Measurements from ENCODE around the gene FXN.

FXN gene

DNA sequence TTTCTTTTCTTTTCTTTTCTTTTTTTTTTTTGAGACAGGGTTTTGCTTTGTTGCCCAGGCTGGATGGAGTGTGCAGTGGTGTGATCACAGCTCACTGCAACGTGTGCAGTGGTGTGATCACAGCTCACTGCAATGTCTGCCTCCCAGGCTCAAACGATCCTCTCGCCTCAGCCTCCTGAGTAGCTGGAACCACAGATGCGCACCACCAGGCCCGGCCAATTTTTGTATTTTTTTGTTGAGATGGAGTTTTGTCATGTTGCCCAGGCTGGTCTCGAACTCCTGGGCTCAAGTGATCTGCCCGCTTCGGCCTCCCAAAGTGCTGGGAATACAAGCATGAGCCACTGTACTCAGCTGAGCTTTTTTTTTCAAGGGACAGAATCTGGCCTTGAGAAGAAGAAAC is 101.8 kb downstream of the FXN start:
- DNase-seq: no peak

DNA sequence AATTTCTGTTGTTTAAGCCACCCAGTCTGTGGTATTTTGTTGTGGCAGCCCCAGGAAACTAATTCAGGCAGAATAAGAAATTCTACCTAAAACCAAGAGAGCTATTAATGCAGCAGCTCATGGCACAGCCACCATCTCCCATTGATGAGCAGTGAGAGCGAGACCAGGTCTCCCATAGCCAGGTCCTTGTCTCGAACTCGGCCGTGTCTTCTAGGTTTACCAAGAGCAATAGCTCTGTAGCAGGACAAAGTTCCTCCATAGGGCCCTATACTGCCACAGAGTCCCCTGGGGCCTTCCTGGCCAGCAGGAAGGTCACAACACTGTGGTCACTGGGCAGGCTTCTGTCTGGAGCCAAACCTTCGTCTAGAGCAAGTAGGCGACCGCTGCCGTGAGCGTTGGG is 104.0 kb downstream of the FXN start:
- no peak for DNase-seq

GRCh38 chr9:69140123-69140735 is 104.7 kb downstream of the FXN start:
- no peak for DNase-seq

- no peak for DNase-seq
These were observed 106.3 kb downstream of the FXN start for GRCh38 chr9:69141851-69142250.

DNA sequence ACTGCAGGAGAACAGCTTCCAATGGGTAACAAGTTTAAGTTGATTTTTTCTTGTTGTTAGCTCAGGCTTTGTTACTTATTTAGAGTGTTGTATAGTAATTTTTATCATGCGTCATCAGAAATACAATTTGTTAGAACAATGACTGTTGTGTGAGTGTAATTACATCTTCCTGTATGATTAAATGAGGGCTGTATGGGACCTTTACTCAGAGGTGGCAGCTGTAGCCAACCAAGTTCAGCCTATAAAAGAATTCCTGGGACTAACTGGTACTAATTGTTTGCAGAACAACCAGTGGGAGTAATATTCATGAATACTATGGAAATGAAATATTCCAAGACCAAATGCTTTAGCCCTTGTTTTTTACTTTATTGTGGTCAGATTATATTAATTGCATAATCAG is 107.7 kb downstream of the FXN start:
- no peak for DNase-seq

GRCh38 chr9:69145144-69145715 is 109.7 kb downstream of the FXN start:
- DNase-seq: no peak

DNA sequence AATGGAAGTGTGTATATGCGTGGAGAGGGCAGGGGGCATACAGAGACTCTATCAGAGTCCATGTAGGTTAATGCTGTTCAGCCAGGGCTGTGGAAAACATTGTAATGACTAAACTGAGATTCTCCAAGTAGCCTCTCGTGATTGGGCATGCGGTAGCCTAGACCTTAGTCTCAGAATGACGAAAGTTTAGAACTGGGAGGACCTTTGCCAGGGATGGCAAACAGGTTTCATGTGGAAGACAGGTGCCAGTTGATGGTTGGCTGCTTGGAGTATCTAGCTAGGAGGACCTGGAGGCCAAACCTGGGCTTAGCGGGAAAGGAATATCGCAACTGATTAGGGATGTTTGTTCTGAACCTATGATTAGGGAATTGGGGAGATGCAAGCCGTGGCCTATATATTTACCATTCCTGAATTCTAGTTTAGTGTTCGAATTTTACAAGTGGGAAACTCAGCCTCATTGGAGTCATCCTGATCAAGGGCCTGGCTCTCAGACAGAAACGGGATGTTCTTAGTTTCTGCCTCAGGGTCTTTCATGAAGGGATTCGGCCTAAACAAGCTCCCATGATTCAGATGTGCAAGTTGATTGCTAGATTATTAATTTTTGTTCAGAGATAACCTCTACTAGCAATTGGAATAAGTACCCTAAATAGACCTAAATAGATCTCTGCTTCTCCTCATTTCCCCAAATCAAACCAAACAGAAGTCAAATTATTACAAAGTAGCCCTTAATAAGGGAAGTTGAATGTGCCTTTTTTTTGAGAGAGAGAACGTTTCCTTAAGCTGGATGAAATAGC is 111.7 kb downstream of the FXN start:
- DNase-seq: no peak

- DNase-seq: peak in 11 of 58 donors; percentile 2 to 25 (median 8)
These were observed 113.8 kb downstream of the FXN start for GRCh38 chr9:69149321-69149807.

Measured in anterior cingulate cortex (tissue), 58 donors.